Fibroblast of mammary gland (primary cell): Measurements from ENCODE around the gene RO60.
A peak's percentile ranks its signal among the peaks of the same experiment; 100 is the strongest.

Source experiments
- DNase-seq: peaks from one replicate; pipeline ENCODE4 v3.0.0-alpha.2; 2010; ENCODE audit warnings: low read depth
- H3K4me3 ChIP-seq: 2 replicates; pipeline ENCODE4 v1.5.1; 2011; ENCODE audit warnings: low read depth, mild to moderate bottlenecking, low read length, moderate library complexity; ENCODE audit not compliant: control insufficient read depth
- TF ChIP-seq, protein P1 (sequence below): conservative IDR thresholded peaks from 2 replicates; pipeline ENCODE4 v1.5.1; 2011; ENCODE audit warnings: low read depth, low read length, inconsistent platforms; ENCODE audit not compliant: control insufficient read depth, insufficient read depth

RO60 gene

DNA sequence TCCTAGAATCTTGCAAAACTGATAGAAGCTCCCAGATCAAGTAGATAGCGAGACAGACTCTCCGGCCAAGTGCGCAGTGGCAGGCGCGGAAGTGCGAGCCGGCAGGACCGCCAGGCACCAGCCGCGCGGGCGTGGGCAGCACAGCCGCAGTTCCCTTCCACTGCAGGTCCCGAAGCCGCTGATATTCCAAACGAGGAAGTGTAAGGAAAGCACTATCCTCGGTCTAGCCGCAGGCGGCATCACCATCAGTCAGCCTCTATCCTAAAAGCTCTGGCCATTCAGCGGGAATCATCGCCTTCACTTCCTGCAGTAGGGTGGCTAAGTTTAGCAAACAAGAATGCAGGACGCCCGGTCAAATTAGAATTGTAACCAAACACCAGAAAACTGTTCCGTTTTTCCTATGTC lies 45.1 kb downstream of the RO60 start:
- peak; percentile 52 for DNase-seq
- H3K4me3 ChIP-seq = peak overlapping the region; percentile 89
- TF ChIP-seq, protein P1, sequence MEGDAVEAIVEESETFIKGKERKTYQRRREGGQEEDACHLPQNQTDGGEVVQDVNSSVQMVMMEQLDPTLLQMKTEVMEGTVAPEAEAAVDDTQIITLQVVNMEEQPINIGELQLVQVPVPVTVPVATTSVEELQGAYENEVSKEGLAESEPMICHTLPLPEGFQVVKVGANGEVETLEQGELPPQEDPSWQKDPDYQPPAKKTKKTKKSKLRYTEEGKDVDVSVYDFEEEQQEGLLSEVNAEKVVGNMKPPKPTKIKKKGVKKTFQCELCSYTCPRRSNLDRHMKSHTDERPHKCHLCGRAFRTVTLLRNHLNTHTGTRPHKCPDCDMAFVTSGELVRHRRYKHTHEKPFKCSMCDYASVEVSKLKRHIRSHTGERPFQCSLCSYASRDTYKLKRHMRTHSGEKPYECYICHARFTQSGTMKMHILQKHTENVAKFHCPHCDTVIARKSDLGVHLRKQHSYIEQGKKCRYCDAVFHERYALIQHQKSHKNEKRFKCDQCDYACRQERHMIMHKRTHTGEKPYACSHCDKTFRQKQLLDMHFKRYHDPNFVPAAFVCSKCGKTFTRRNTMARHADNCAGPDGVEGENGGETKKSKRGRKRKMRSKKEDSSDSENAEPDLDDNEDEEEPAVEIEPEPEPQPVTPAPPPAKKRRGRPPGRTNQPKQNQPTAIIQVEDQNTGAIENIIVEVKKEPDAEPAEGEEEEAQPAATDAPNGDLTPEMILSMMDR = no peak

DNA sequence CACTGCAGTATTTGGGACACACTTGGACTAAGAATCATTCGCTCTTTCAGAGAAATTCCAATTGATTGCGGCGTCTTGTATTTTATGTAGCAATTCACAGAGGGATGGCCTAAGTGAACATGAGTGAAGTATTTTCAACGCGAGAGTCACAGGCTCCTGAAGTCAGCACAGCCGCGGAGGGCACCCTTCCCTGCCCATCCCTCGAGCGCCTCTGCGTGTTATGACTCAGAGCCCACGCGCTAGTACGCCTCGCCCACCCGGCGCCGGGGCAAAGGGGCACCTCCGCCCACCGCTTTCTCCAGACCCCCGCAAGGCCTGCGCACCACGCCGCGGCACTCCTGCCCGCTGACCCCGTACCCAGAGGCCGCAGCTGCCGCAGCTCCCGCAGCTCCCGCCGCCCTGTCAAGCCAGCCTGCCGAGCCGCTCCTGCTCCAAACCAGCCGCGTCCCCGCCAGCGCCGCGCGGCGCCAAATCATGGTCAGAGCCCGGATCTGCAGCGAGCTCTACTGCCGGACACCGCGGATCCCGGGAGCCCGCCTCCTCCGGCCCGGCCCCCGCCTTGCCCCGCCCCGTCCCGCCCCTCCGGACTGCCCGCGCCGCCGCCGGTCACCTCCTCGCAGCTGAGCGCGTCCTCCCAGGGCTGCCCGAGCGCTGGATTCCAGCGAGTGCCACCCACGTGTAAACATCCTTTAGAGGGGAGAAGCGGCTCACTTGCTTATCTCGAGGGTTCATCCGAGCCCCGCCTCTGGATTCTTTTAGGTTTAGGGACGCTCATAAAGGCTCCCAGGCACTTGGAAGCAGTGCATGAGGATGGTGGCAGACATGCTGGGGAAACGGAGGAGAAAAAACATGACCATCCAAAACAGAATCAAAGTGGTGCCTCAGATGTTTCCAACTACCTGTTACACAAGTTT lies 45.8 kb downstream of the RO60 start, which contains the start of gene GLRX2:
GLRX2 (minus strand) TSS at position 508 of the 914 bp plus-strand sequence; CDS start at position 476, 32 bp downstream.
- DNase-seq = peak; percentile 85
- TF ChIP-seq, protein P1 = no peak
- H3K4me3 ChIP-seq = peak within 1 kb of the TSS; percentile 89

DNA sequence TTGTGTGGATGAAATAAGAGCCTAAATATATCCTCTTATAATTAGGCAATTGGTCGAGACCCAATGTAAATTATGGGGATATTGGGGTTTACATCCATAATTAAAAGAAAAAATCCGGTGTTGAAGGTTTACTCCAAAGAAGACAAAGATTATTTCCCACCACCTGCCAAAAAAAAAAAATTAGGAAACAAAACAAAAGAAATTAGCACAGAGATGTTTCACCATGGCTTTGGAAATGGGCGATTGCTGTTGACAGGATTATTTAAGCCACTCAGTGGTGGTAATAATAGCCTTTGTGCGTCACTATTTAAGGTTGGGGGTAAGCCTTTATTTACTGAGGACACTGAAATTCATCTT lies 46.4 kb downstream of the RO60 start:
- TF ChIP-seq, protein P1 = no peak
- H3K4me3 ChIP-seq = peak overlapping the region; percentile 63
- peak; percentile 39 for DNase-seq

DNA sequence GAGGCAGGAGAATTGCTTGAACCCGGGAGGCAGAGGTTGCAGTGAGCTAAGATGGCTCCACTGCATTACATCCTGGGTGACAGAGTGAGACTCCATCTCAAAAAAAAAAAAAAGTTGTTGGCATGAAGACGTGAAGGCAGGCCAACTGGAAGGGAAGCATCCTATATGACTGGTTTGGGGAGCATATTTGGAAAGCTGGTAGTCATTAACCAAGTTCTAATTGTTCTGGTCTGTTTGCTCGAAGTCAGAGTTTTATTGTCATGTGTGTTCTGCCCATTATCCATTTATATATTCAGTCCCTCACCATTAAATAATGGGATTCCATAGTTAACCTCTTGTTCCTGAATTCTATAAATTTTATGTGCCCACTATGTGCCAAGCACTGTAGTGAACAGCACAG lies 49.1 kb downstream of the RO60 start:
- H3K4me3 ChIP-seq = no peak overlapping the region
- TF ChIP-seq, protein P1 = no peak
- DNase-seq = no peak
